ENCODE data around the gene IQSEC1. TPM values are rescaled to one million over a fixed set of nuclear protein-coding genes. Genes with fewer than 3 reads are reported as not detected.
A peak's percentile ranks its signal among the peaks of the same experiment; 100 is the strongest.

The IQSEC1 gene
- total RNA-seq, 2 experiments from 2014 or later: 38.6 to 39.3 TPM

- H3K27ac Mint-ChIP-seq: no peak overlapping the region
- intact Hi-C loops (cut with micrococcal nuclease): no loop called here
- H3K4me3 Mint-ChIP-seq: no peak overlapping the region
- no peaks in the 10 kb centered on the region for H3K27me3 Mint-ChIP-seq (ENCODE audit: low read depth)
- CTCF ChIA-PET: interaction anchor here (1.0 kb wide), 1 partner anchor 76 kb away, joined by 4 read pairs; no protein-coding TSS in a partner anchor
- H3K4me1 Mint-ChIP-seq (ENCODE audit: low read depth): peaks cover 17% of the 10 kb centered on the region
- DNase-seq: no peak
- peaks cover 5% of the 10 kb centered on the region for H3K36me3 Mint-ChIP-seq (ENCODE audit: low read depth)
- no peaks in the 10 kb centered on the region for H3K9me3 Mint-ChIP-seq
Measured at GRCh38 chr3:12919205-12919604, 154.0 kb downstream of the IQSEC1 start.

GRCh38 chr3:12918231-12918630 is 155.0 kb downstream of the IQSEC1 start:
- intact Hi-C loops (cut with micrococcal nuclease): no loop called here
- Mint-ChIP-seq H3K27ac (no peak overlapping the region), H3K27me3 (ENCODE audit: low read depth) (no peaks in the 10 kb centered on the region), H3K4me3 (no peak overlapping the region), H3K9me3 (no peaks in the 10 kb centered on the region), H3K36me3 (ENCODE audit: low read depth) (peaks cover 5% of the 10 kb centered on the region), H3K4me1 (ENCODE audit: low read depth) (peaks cover 17% of the 10 kb centered on the region)
- CTCF ChIA-PET: no interaction called here
- DNase-seq: no peak

GRCh38 chr3:12916159-12916558 is 157.1 kb downstream of the IQSEC1 start:
- no peak overlapping the region for H3K4me3 Mint-ChIP-seq
- H3K27ac Mint-ChIP-seq: peak overlapping the region; percentile 13
- no peaks in the 10 kb centered on the region for H3K9me3 Mint-ChIP-seq
- H3K4me1 Mint-ChIP-seq (ENCODE audit: low read depth): peaks cover 17% of the 10 kb centered on the region
- intact Hi-C loops (cut with micrococcal nuclease): no loop called here
- CTCF ChIA-PET: no interaction called here
- no peaks in the 10 kb centered on the region for H3K27me3 Mint-ChIP-seq (ENCODE audit: low read depth)
- DNase-seq: peak; percentile 15
- peaks cover 1% of the 10 kb centered on the region for H3K36me3 Mint-ChIP-seq (ENCODE audit: low read depth)

GRCh38 chr3:12914088-12914487 is 159.1 kb downstream of the IQSEC1 start:
- Mint-ChIP-seq H3K4me3 (no peak overlapping the region), H3K9me3 (no peaks in the 10 kb centered on the region), H3K4me1 (ENCODE audit: low read depth) (peaks cover 17% of the 10 kb centered on the region), H3K27me3 (ENCODE audit: low read depth) (no peaks in the 10 kb centered on the region), H3K36me3 (ENCODE audit: low read depth) (peaks cover 1% of the 10 kb centered on the region), H3K27ac (no peak overlapping the region)
- CTCF ChIA-PET: no interaction called here
- no peak for DNase-seq
- intact Hi-C loops (cut with micrococcal nuclease): no loop called here

- H3K4me1 Mint-ChIP-seq (ENCODE audit: low read depth): peaks cover 10% of the 10 kb centered on the region
- peaks cover 3% of the 10 kb centered on the region for H3K36me3 Mint-ChIP-seq (ENCODE audit: low read depth)
- H3K27me3 Mint-ChIP-seq (ENCODE audit: low read depth): no peaks in the 10 kb centered on the region
- no peaks in the 10 kb centered on the region for H3K9me3 Mint-ChIP-seq
- CTCF ChIA-PET: no interaction called here
- H3K27ac Mint-ChIP-seq: no peak overlapping the region
- H3K4me3 Mint-ChIP-seq: no peak overlapping the region
- no peak for DNase-seq
- intact Hi-C loops (cut with micrococcal nuclease): no loop called here
Measured at GRCh38 chr3:12911881-12912415, 161.3 kb downstream of the IQSEC1 start.

GRCh38 chr3:12910356-12911099 is 162.7 kb downstream of the IQSEC1 start:
- intact Hi-C loops (cut with micrococcal nuclease): no loop called here
- CTCF ChIA-PET: interaction anchor here (1.3 kb wide), 1 partner anchor 19 kb away, joined by 4 read pairs; no protein-coding TSS in a partner anchor
- H3K4me3 Mint-ChIP-seq: no peak overlapping the region
- H3K27me3 Mint-ChIP-seq (ENCODE audit: low read depth): no peaks in the 10 kb centered on the region
- H3K36me3 Mint-ChIP-seq (ENCODE audit: low read depth): peaks cover 3% of the 10 kb centered on the region
- no peaks in the 10 kb centered on the region for H3K9me3 Mint-ChIP-seq
- H3K27ac Mint-ChIP-seq: no peak overlapping the region
- H3K4me1 Mint-ChIP-seq (ENCODE audit: low read depth): peaks cover under 1% of the 10 kb centered on the region
- no peak for DNase-seq

- CTCF ChIA-PET: no interaction called here
- intact Hi-C loops (cut with micrococcal nuclease): no loop called here
- no peak overlapping the region for H3K4me3 Mint-ChIP-seq
- H3K4me1 Mint-ChIP-seq (ENCODE audit: low read depth): no peaks in the 10 kb centered on the region
- H3K9me3 Mint-ChIP-seq: no peaks in the 10 kb centered on the region
- DNase-seq: no peak
- peaks cover 3% of the 10 kb centered on the region for H3K36me3 Mint-ChIP-seq (ENCODE audit: low read depth)
- no peak overlapping the region for H3K27ac Mint-ChIP-seq
- H3K27me3 Mint-ChIP-seq (ENCODE audit: low read depth): no peaks in the 10 kb centered on the region
Measured at GRCh38 chr3:12909710-12910109, 163.5 kb downstream of the IQSEC1 start.

- H3K27me3 Mint-ChIP-seq (ENCODE audit: low read depth): no peaks in the 10 kb centered on the region
- CTCF ChIA-PET: interaction anchor here (0.9 kb wide), 1 partner anchor 40 kb away, joined by 3 read pairs; no protein-coding TSS in a partner anchor
- peaks cover 3% of the 10 kb centered on the region for H3K36me3 Mint-ChIP-seq (ENCODE audit: low read depth)
- H3K9me3 Mint-ChIP-seq: no peaks in the 10 kb centered on the region
- no peaks in the 10 kb centered on the region for H3K4me1 Mint-ChIP-seq (ENCODE audit: low read depth)
- no peak overlapping the region for H3K4me3 Mint-ChIP-seq
- intact Hi-C loops (cut with micrococcal nuclease): no loop called here
- DNase-seq: no peak
- H3K27ac Mint-ChIP-seq: no peak overlapping the region
Measured at GRCh38 chr3:12908859-12909258, 164.4 kb downstream of the IQSEC1 start.

- Mint-ChIP-seq H3K4me3 (no peak overlapping the region), H3K27me3 (ENCODE audit: low read depth) (no peaks in the 10 kb centered on the region), H3K4me1 (ENCODE audit: low read depth) (no peaks in the 10 kb centered on the region), H3K27ac (no peak overlapping the region), H3K36me3 (ENCODE audit: low read depth) (peaks cover 3% of the 10 kb centered on the region), H3K9me3 (no peaks in the 10 kb centered on the region)
- intact Hi-C loops (cut with micrococcal nuclease): no loop called here
- CTCF ChIA-PET: interaction anchor here (0.9 to 1.1 kb wide), 2 partner anchors 41 to 61 kb away, joined by 3 read pairs; no protein-coding TSS in a partner anchor
- no peak for DNase-seq
Measured at GRCh38 chr3:12908136-12908730, 165.0 kb downstream of the IQSEC1 start.

- CTCF ChIA-PET: interaction anchor here (0.9 to 1.1 kb wide), 2 partner anchors 41 to 60 kb away, joined by 3 read pairs; no protein-coding TSS in a partner anchor
- intact Hi-C loops (cut with micrococcal nuclease): no loop called here
- no peaks in the 10 kb centered on the region for H3K9me3 Mint-ChIP-seq
Measured at GRCh38 chr3:12907729-12908128, 165.5 kb downstream of the IQSEC1 start.

GRCh38 chr3:12907296-12907695 is 165.9 kb downstream of the IQSEC1 start:
- H3K27me3 Mint-ChIP-seq (ENCODE audit: low read depth): no peaks in the 10 kb centered on the region
- no peak overlapping the region for H3K4me3 Mint-ChIP-seq
- H3K9me3 Mint-ChIP-seq: no peaks in the 10 kb centered on the region
- H3K27ac Mint-ChIP-seq: no peak overlapping the region
- DNase-seq: no peak
- no peaks in the 10 kb centered on the region for H3K4me1 Mint-ChIP-seq (ENCODE audit: low read depth)
- CTCF ChIA-PET: interaction anchor here (1.1 kb wide), 1 partner anchor 60 kb away, joined by 3 read pairs; no protein-coding TSS in a partner anchor
- intact Hi-C loops (cut with micrococcal nuclease): no loop called here
- peaks cover 3% of the 10 kb centered on the region for H3K36me3 Mint-ChIP-seq (ENCODE audit: low read depth)

More at GRCh38 chr3:12907729-12908128, 165.5 kb downstream of the IQSEC1 start:
- Mint-ChIP-seq H3K4me1 (ENCODE audit: low read depth) (no peaks in the 10 kb centered on the region), H3K27ac (no peak overlapping the region), H3K36me3 (ENCODE audit: low read depth) (peaks cover 3% of the 10 kb centered on the region), H3K4me3 (no peak overlapping the region), H3K27me3 (ENCODE audit: low read depth) (no peaks in the 10 kb centered on the region)
- DNase-seq: no peak

- no peaks in the 10 kb centered on the region for H3K27me3 Mint-ChIP-seq (ENCODE audit: low read depth)
- no peaks in the 10 kb centered on the region for H3K9me3 Mint-ChIP-seq
- H3K4me1 Mint-ChIP-seq (ENCODE audit: low read depth): no peaks in the 10 kb centered on the region
- no peak overlapping the region for H3K4me3 Mint-ChIP-seq
- intact Hi-C loops (cut with micrococcal nuclease): no loop called here
- no peak for DNase-seq
- peaks cover 2% of the 10 kb centered on the region for H3K36me3 Mint-ChIP-seq (ENCODE audit: low read depth)
- no peak overlapping the region for H3K27ac Mint-ChIP-seq
- CTCF ChIA-PET: interaction anchor here (1.1 kb wide), 1 partner anchor 59 kb away, joined by 3 read pairs; no protein-coding TSS in a partner anchor
Measured at GRCh38 chr3:12906916-12907290, 166.3 kb downstream of the IQSEC1 start.

All from activated naive CD4-positive, alpha-beta T cell treated with anti-CD3 and anti-CD28 coated beads for 36 hours (primary cell).